Mesothelial cell of epicardium (in vitro differentiated cells): ENCODE measurements around the gene IRGQ. TPM values are rescaled to one million over a fixed set of nuclear protein-coding genes. Genes with fewer than 3 reads are reported as not detected.

Experiments
- DNase-seq, 2 experiments: peaks; one replicate each; pipeline ENCODE4 v3.0.0; 2021; ENCODE audit warnings: low spot score in 2 of 2; ENCODE audit not compliant: unreplicated experiment in 2 of 2
- H3K27ac Mint-ChIP-seq: 2 replicates; pipeline ENCODE4 v1.8.0; 2021; ENCODE audit warnings: mixed read lengths
- H3K27me3 Mint-ChIP-seq: 2 replicates; pipeline ENCODE4 v1.8.0; 2021; ENCODE audit warnings: low read depth, mixed read lengths
- H3K36me3 Mint-ChIP-seq: 2 replicates; pipeline ENCODE4 v1.8.0; 2021; ENCODE audit warnings: mixed read lengths
- H3K4me1 Mint-ChIP-seq: 2 replicates; pipeline ENCODE4 v1.8.0; 2021; ENCODE audit warnings: mixed read lengths
- H3K4me3 Mint-ChIP-seq: 2 replicates; pipeline ENCODE4 v1.8.0; 2021; ENCODE audit warnings: mild to moderate bottlenecking, moderate library complexity, mixed read lengths
- H3K9me3 Mint-ChIP-seq: 2 replicates; pipeline ENCODE4 v1.8.0; 2021; ENCODE audit warnings: mixed read lengths
- total RNA-seq: library from RNA; stranded (reverse); gene quantifications from 3 replicates; pipeline ENCODE4 v1.2.1, GENCODE V29; 2021
- TF ChIP-seq, protein P1 (sequence below): fragments of 200-600 bp; sonication (generic); IDR thresholded peaks from one replicate; pipeline ENCODE4 v1.5.0; 2021; ENCODE audit warnings: antibody characterized with exemption; ENCODE audit not compliant: unreplicated experiment

Gene IRGQ
- total RNA-seq, 1 donor from 2014 or later = 42.2 TPM

DNA sequence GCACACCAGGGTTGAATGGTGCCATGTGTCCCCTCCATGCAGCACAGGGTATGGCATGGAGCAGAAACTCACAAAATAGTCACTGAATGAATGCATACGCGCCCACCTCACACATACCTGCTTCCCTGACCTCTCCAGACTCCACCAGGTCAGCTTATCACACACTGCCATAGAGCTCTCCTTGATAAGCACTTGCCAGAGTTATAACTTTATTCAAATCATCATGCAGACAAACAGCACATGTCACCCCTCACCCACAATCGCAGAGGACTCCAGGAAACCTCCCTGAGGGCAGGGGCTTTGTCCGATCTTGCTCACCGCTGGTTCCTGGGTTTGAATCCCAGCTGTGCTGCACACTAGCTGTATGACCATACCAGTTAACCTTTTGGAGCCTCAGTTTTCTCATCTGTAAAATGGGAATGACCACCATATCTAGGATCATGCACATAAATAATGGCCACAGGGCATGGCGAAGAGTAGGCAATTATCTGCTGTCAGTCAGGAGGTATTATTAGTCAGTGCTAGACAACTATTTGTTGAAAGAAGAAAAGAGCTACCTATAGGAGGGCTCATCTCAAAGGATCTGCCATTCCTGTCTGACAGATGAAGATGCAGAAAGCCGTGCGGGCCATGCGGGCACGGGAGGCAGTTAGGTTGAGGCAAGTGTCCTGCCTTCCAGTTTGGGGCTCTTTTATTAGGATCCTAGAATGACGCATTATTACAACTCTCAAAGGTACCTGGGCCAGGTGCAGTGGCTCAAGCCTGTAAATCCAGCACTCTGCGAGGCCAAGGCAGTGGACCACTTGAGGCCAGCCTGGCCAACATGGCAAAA lies 34.6 kb downstream of the IRGQ start:
- no peak overlapping the region for H3K4me3 Mint-ChIP-seq
- no peaks in the 10 kb centered on the region for H3K27me3 Mint-ChIP-seq
- peaks cover 26% of the 10 kb centered on the region for H3K36me3 Mint-ChIP-seq
- TF ChIP-seq, protein P1, sequence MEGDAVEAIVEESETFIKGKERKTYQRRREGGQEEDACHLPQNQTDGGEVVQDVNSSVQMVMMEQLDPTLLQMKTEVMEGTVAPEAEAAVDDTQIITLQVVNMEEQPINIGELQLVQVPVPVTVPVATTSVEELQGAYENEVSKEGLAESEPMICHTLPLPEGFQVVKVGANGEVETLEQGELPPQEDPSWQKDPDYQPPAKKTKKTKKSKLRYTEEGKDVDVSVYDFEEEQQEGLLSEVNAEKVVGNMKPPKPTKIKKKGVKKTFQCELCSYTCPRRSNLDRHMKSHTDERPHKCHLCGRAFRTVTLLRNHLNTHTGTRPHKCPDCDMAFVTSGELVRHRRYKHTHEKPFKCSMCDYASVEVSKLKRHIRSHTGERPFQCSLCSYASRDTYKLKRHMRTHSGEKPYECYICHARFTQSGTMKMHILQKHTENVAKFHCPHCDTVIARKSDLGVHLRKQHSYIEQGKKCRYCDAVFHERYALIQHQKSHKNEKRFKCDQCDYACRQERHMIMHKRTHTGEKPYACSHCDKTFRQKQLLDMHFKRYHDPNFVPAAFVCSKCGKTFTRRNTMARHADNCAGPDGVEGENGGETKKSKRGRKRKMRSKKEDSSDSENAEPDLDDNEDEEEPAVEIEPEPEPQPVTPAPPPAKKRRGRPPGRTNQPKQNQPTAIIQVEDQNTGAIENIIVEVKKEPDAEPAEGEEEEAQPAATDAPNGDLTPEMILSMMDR = no peak
- H3K9me3 Mint-ChIP-seq = no peaks in the 10 kb centered on the region
- no peak overlapping the region for H3K27ac Mint-ChIP-seq
- no peaks in the 10 kb centered on the region for H3K4me1 Mint-ChIP-seq
- no peak for DNase-seq

DNA sequence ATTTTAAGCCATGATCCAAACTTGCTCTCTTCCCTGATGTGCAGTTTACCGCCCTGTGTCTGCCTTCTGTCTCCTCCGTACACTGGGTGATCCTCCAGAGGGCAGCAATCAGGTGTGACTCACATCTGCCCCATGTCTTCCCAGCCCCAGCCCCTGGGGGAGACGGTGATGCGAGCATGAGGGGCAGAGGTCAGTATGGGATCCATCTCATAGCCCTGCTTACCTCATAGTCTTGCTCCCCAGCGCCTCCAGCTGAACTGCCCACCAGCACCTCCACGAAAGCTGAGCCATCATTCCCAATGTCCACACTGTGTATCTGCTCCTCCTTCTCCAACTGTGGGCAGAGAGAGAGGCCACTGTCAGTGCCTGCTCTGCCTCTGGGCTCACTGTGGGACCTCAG lies 35.2 kb downstream of the IRGQ start:
- Mint-ChIP-seq H3K27me3 (no peaks in the 10 kb centered on the region), H3K4me3 (no peak overlapping the region), H3K27ac (no peak overlapping the region), H3K9me3 (no peaks in the 10 kb centered on the region), H3K36me3 (peaks cover 26% of the 10 kb centered on the region), H3K4me1 (no peaks in the 10 kb centered on the region)
- DNase-seq = no peak
- TF ChIP-seq, protein P1 = no peak

DNA sequence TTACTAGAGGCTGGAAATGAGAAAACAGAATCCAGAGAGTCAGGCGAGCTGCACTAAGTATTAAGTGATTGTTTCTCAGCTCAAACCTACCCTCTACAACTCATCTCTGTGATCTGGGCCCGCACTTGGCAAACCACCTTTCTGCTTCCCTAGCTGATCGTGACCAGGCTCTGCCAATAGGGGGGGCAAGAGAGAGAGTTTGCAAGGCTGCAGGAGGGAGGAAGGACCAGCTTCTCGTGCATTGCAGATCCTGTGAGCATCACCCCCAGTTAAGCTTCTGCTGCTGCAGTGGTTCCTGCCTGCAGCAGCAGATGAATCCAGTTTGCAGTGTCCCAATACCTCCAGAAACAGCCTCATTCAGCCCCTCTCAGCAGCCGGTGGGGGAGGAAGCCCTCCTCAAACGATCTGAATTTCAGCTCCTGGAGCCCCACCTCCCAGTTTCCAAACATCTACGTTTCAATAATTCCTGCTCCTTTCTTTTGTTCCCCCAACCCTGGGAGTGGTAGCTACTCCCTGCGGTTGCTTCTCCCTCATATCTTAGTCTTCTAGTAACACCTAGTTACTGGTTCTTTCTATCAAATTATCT lies 40.7 kb downstream of the IRGQ start:
- no peak overlapping the region for H3K4me3 Mint-ChIP-seq
- TF ChIP-seq, protein P1 = peak; percentile 37
- H3K27ac Mint-ChIP-seq = no peak overlapping the region
- H3K27me3 Mint-ChIP-seq = no peaks in the 10 kb centered on the region
- H3K36me3 Mint-ChIP-seq = peaks cover 30% of the 10 kb centered on the region
- H3K4me1 Mint-ChIP-seq = no peaks in the 10 kb centered on the region
- peak in 1 of 2 experiments; percentile 74 for DNase-seq
- no peaks in the 10 kb centered on the region for H3K9me3 Mint-ChIP-seq

DNA sequence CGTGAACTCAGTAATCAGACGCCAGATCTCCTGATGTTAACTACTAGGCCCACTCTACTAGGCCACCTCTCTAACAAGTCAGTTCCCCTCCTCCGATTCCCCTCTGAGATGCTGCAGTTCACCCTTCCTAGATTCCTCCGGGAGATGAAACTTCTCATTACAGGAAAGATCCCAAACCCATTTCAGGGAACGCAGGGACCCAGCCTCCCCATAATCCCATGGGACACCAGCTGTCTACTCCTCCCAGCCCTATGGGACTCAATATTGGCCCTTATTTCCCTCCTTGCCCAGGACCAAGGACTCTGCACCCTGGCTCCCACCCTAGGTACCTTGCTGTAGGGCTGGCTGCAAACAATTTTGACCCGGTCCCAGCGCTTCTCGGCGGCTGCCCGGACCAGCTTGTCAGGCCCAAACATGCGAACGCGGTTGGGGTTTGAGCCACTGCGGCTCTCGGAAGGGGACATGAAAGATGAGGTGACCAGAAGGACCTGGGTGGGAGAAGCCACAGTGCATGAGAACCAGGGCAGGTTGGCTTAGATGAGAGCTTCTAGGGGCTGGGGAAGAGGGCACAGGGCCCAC lies 41.5 kb downstream of the IRGQ start:
- Mint-ChIP-seq H3K9me3 (no peaks in the 10 kb centered on the region), H3K36me3 (peaks cover 29% of the 10 kb centered on the region), H3K27ac (no peak overlapping the region), H3K4me3 (no peak overlapping the region), H3K27me3 (no peaks in the 10 kb centered on the region), H3K4me1 (no peaks in the 10 kb centered on the region)
- no peak for DNase-seq
- TF ChIP-seq, protein P1 = no peak

- DNase-seq = no peak
- H3K27ac Mint-ChIP-seq = no peak overlapping the region
- no peak overlapping the region for H3K4me3 Mint-ChIP-seq
- H3K27me3 Mint-ChIP-seq = no peaks in the 10 kb centered on the region
- TF ChIP-seq, protein P1 = no peak
- no peaks in the 10 kb centered on the region for H3K4me1 Mint-ChIP-seq
- H3K9me3 Mint-ChIP-seq = no peaks in the 10 kb centered on the region
- peaks cover 32% of the 10 kb centered on the region for H3K36me3 Mint-ChIP-seq
These were observed 42.3 kb downstream of the IRGQ start for GRCh38 chr19:43553656-43554055.
